ENCODE measurements around the gene CTSE.
"Not testable (repeated sequence)": the region's sequence is repeated elsewhere in the genome, so short reads cannot be mapped to it uniquely, and the experiment has no call there.

Gene CTSE

GRCh38 chr1:206013026-206013795 lies 10.5 kb downstream of the CTSE start:
- DNase-seq, result no peak

GRCh38 chr1:206012086-206012859 lies 11.4 kb downstream of the CTSE start:
- DNase-seq, result no peak

- no peak for DNase-seq
Measured at GRCh38 chr1:206011057-206011456, 12.6 kb downstream of the CTSE start.

GRCh38 chr1:206010060-206010459 lies 13.6 kb downstream of the CTSE start:
- no peak for DNase-seq

GRCh38 chr1:206006946-206007345 lies 16.7 kb downstream of the CTSE start:
- DNase-seq, result no peak

- DNase-seq, result no peak
Measured at GRCh38 chr1:206005778-206006180, 17.9 kb downstream of the CTSE start.

GRCh38 chr1:206005234-206005633 lies 18.5 kb downstream of the CTSE start:
- DNase-seq, result no peak

- no peak for DNase-seq
Measured at GRCh38 chr1:206004826-206005225, 18.9 kb downstream of the CTSE start.

- no peak for DNase-seq
Measured at GRCh38 chr1:206003854-206004800, 19.6 kb downstream of the CTSE start.

GRCh38 chr1:206002871-206003801 lies 20.6 kb downstream of the CTSE start, which contains the start of gene RAB7B:
TSS of gene RAB7B (minus strand) at chr1:206003395. CDS start at chr1:205994135, 9,260 bp downstream.
- no peak for DNase-seq

GRCh38 chr1:206002160-206002559 lies 21.5 kb downstream of the CTSE start:
- no peak for DNase-seq

GRCh38 chr1:206001476-206001888 lies 22.2 kb downstream of the CTSE start:
- DNase-seq, result no peak

- no peak for DNase-seq
Measured at GRCh38 chr1:206000641-206001339, 22.9 kb downstream of the CTSE start.

- no peak for DNase-seq
Measured at GRCh38 chr1:205998457-205999241, 25.0 kb downstream of the CTSE start.

- DNase-seq, result not testable (repeated sequence)
Measured at GRCh38 chr1:205996641-205997040, 27.1 kb downstream of the CTSE start.

- DNase-seq, result no peak
Measured at GRCh38 chr1:205994346-205994745, 29.3 kb downstream of the CTSE start.

GRCh38 chr1:205993068-205993467 lies 30.6 kb downstream of the CTSE start:
- no peak for DNase-seq

- no peak for DNase-seq
Measured at GRCh38 chr1:205992218-205992882, 31.3 kb downstream of the CTSE start.

- DNase-seq, result no peak
Measured at GRCh38 chr1:205991237-205991636, 32.5 kb downstream of the CTSE start.

- DNase-seq, result no peak
Measured at GRCh38 chr1:205990226-205990625, 33.5 kb downstream of the CTSE start.

Data from NCI-H2081 treated with DMSO at 0.1 percent for 48 hours (cell line).